ENCODE measurements around the gene CDC42EP5.

DNA sequence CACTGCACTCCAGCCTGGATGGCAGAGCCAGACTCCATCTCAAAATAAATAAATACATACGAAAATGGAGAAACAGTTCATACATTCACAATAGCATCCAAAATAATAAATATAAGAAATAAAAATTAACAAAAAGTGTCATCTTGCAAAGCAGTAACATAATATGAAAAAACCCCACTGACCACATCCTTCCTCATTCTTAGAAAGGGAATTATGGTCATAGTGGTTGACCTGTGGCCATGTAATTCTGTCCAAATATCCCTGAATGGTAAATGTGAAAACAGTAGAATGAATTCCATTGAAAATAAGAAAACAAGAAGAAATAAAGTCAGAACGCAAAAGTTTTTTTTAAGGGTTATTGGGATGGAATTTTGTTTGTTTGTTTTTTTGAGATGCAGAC is 7.0 kb upstream of the CDC42EP5 start:
- TF ChIP-seq, protein P1, sequence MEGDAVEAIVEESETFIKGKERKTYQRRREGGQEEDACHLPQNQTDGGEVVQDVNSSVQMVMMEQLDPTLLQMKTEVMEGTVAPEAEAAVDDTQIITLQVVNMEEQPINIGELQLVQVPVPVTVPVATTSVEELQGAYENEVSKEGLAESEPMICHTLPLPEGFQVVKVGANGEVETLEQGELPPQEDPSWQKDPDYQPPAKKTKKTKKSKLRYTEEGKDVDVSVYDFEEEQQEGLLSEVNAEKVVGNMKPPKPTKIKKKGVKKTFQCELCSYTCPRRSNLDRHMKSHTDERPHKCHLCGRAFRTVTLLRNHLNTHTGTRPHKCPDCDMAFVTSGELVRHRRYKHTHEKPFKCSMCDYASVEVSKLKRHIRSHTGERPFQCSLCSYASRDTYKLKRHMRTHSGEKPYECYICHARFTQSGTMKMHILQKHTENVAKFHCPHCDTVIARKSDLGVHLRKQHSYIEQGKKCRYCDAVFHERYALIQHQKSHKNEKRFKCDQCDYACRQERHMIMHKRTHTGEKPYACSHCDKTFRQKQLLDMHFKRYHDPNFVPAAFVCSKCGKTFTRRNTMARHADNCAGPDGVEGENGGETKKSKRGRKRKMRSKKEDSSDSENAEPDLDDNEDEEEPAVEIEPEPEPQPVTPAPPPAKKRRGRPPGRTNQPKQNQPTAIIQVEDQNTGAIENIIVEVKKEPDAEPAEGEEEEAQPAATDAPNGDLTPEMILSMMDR (IDR thresholded peaks at IDR 0.05), result no peak
- TF ChIP-seq POLR2A (IDR thresholded peaks at IDR 0.05), result no peak
- TF ChIP-seq POLR2AphosphoS5 (IDR thresholded peaks at IDR 0.05), result no peak
- no peak for TF ChIP-seq EP300 (IDR thresholded peaks at IDR 0.05)
